ENCODE measurements around the gene PEX7.

Gene PEX7

DNA sequence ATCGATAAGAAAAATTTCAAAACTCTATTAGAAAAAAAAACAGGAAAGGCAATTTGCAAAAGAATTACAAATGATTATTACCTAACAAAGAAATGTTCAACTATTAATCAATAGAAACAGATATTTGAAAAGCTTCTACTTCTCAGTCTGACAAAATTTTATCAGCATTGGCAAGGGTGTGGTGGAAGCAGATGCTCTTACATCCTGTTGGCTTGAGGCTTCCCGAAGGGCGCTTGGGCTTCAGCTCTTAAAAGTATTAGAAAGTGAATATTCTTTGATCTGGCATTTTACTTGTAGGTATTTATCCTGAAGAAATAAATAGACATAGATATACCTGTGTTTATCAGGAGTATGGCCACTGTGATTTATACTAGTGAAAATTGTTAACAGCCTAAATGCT, 138.4 kb downstream of the PEX7 start:
- ATAC-seq (replicated peaks), result no peak
- Mint-ChIP-seq H3K36me3 (ENCODE audit: insufficient read depth) (no peaks in the 10 kb centered on the region), H3K4me3 (no peak overlapping the region), H3K9me3 (no peaks in the 10 kb centered on the region), H3K4me1 (ENCODE audit: low read depth in 2 of 2) (peaks cover 2 to 4% of the 10 kb centered on the region in 2 donors), H3K27ac (no peak overlapping the region), H3K27me3 (peaks cover 38 to 40% of the 10 kb centered on the region in 2 donors)
- DNase-seq, result no peak

DNA sequence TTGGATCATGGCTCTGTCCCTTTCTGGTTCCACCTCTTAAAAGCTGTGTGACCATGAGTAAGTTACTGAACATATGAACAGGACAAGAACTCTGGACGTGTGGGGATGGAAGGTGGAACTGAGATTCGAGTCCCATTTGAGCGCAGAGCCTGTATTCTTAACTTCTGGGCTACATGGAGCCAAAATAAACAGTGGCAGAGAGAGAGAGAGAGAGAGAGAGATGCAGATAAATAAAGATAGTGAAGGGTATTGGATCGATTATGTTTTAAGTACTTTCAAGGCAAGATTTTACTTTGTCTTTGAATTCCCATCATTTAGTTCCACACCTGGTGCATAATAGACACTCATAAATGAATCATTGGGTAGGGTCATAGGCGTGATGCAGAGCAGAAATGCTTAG, 139.5 kb downstream of the PEX7 start:
- no peak for DNase-seq
- Mint-ChIP-seq H3K4me1 (ENCODE audit: low read depth in 2 of 2) (peaks cover 2 to 4% of the 10 kb centered on the region in 2 donors), H3K9me3 (no peaks in the 10 kb centered on the region), H3K27ac (no peak overlapping the region), H3K36me3 (ENCODE audit: insufficient read depth) (no peaks in the 10 kb centered on the region), H3K4me3 (no peak overlapping the region), H3K27me3 (peaks cover 46 to 48% of the 10 kb centered on the region in 2 donors)
- ATAC-seq (replicated peaks), result no peak

DNA sequence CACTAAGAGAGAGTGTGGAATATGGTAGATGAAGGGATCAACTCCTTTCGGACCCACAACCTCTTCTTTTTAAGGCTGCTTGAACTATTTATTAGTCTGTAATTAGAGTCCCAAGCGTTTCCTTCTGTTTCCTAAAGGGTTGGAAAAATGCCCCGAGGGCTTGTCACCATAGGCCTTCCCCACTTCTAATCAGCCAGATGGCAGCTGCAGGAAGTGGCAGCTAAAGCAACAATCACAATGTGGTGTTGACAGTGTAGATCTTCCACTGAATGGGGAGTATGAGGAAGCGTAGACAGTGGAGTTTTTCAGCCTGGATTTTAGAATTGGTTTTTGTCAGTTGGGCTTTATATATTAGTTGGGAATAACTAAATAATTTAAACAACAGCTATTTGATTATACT, 140.3 kb downstream of the PEX7 start:
- Mint-ChIP-seq H3K36me3 (ENCODE audit: insufficient read depth) (no peaks in the 10 kb centered on the region), H3K27ac (no peak overlapping the region), H3K27me3 (peaks cover 47 to 50% of the 10 kb centered on the region in 2 donors), H3K4me1 (ENCODE audit: low read depth in 2 of 2) (no peaks in the 10 kb centered on the region), H3K4me3 (no peak overlapping the region), H3K9me3 (no peaks in the 10 kb centered on the region)
- no peak for ATAC-seq (replicated peaks)
- no peak for DNase-seq

DNA sequence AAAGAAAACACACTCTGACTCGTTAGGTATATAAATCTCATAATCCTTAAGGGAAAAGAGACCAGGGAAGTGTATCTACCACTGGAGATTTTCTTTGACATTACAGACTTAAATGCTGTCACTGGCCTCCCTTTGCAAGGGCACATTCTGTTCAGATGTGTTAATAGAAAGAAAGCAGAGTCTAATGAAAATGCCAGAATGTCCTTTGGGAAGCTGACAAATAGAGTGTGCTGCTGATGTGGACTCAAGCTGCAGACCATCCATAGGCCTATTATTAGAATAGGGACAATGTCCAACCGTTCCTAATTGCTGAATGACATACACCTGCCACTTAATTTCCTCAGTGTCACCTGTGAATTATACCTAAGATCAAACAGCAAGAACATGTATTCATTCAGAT, 140.9 kb downstream of the PEX7 start:
- Mint-ChIP-seq H3K27me3 (peaks cover 49 to 52% of the 10 kb centered on the region in 2 donors), H3K4me3 (no peak overlapping the region), H3K27ac (no peak overlapping the region), H3K9me3 (no peaks in the 10 kb centered on the region), H3K4me1 (ENCODE audit: low read depth in 2 of 2) (no peaks in the 10 kb centered on the region), H3K36me3 (ENCODE audit: insufficient read depth) (no peaks in the 10 kb centered on the region)
- ATAC-seq (replicated peaks), result no peak
- no peak for DNase-seq
